GM10248 (cell line): ENCODE data around the gene PROK1.

Source experiments
- CTCF ChIA-PET: fragments of 300-600 bp; sonication (Branson Sonifier 250); formaldehyde crosslinking; extraction: SDS; loops from one replicate; lab custom pipeline; 2021; ENCODE audit warnings: antibody characterized with exemption; lab: Yijun Ruan, JAX
- POLR2A ChIA-PET: fragments of 350-650 bp; sonication (Branson Sonifier 250); formaldehyde crosslinking; extraction: SDS; loops from one replicate; lab custom pipeline; 2020; ENCODE audit warnings: antibody characterized with exemption; lab: Yijun Ruan, JAX
- DNase-seq: peaks from one replicate; pipeline ENCODE4 v3.0.0; 2012; ENCODE audit errors: extremely low spot score
- TF ChIP-seq, protein P1 (sequence below): IDR thresholded peaks from 2 replicates; pipeline ENCODE4 v1.5.1; 2012; ENCODE audit warnings: mild to moderate bottlenecking, low read depth; ENCODE audit errors: extremely low read depth, missing control alignments, control extremely low read depth

The PROK1 gene

DNA sequence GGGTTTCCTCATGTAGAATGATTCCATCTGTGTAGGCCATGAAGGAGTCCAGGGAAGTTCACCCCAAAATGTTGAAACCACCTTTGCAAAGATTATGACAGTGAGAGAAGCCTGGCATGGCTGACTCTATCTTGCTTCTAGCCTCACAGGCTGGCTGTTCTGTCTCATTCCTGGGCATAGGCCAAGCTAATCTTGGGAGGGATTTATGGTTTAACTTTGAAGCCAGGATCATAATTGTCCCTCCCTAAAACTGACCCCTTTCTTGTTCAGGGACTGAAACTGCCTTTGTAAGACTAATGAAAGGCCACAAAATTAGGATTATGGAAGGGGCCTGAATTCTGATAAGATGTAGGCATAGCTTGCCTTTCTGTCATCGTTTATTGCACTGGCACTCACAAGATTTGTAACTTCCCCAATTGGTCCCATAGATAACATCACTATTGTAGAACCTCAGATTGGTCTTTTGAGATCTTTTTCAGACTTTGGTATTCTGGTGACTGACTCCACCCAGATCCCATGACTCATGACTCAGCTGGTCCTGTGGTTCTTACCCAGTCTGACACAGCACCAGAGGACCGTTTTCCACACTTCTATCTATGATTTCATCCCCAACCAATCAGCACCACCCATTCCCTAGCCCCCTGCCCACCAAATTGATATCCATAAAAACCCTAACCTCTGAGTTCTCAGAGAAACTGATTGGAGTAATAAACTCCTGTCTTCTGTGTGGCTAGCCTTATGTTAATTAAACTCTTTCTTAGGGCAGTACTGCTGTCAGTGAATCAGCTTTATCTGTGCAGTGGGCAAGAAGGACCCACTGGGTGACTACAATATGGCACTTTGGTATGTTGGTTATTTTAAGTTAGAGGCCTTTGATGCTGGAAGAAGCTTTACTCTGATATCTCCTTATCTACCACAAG, 29.8 kb upstream of the PROK1 start:
- TF ChIP-seq, protein P1, sequence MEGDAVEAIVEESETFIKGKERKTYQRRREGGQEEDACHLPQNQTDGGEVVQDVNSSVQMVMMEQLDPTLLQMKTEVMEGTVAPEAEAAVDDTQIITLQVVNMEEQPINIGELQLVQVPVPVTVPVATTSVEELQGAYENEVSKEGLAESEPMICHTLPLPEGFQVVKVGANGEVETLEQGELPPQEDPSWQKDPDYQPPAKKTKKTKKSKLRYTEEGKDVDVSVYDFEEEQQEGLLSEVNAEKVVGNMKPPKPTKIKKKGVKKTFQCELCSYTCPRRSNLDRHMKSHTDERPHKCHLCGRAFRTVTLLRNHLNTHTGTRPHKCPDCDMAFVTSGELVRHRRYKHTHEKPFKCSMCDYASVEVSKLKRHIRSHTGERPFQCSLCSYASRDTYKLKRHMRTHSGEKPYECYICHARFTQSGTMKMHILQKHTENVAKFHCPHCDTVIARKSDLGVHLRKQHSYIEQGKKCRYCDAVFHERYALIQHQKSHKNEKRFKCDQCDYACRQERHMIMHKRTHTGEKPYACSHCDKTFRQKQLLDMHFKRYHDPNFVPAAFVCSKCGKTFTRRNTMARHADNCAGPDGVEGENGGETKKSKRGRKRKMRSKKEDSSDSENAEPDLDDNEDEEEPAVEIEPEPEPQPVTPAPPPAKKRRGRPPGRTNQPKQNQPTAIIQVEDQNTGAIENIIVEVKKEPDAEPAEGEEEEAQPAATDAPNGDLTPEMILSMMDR = no peak
- no peak for DNase-seq
- ChIA-PET CTCF (interaction anchor here (1.3 to 5.3 kb wide), 4 partner anchors 8 to 82 kb away, joined by 4 to 34 read pairs (median 11); partner anchors contain the start of gene RBM15), POLR2A (no interaction called here)

GRCh38 chr1:110424699-110425611, 26.0 kb upstream of the PROK1 start:
- ChIA-PET POLR2A (interaction anchor here (0.5 kb wide), 1 partner anchor 25 kb away, joined by 11 read pairs; no protein-coding TSS in a partner anchor), CTCF (interaction anchor here (1.5 to 1.8 kb wide), 2 partner anchors 13 to 36 kb away, joined by 4 to 5 read pairs; no protein-coding TSS in a partner anchor)
- TF ChIP-seq, protein P1 = no peak
- DNase-seq = no peak

GRCh38 chr1:110425612-110426152, 25.3 kb upstream of the PROK1 start:
- DNase-seq = no peak
- TF ChIP-seq, protein P1 = no peak
- CTCF ChIA-PET = interaction anchor here (1.5 to 1.8 kb wide), 2 partner anchors 14 to 35 kb away, joined by 4 to 5 read pairs; no protein-coding TSS in a partner anchor
- POLR2A ChIA-PET = interaction anchor here (0.5 kb wide), 1 partner anchor 26 kb away, joined by 11 read pairs; no protein-coding TSS in a partner anchor

DNA sequence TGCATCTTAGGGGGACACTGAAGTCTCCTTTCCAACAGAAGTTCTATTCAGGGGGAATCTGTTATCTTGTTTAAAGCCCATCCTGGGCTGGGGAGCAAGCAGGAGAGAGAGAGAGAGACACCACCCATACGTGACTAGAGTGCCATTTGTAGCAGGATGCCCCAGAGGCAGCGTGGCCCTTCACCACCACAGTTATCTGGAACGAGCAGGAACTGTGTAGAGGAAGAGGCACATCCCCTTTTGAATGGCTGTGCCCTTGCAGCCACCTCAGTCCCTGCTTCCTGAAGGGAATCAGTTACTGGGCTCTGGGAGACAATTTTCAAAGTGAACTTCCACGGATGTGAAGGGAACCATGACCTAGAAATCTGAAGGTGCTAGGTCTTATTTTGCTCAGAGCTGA, 24.1 kb upstream of the PROK1 start:
- DNase-seq = no peak
- TF ChIP-seq, protein P1 = no peak
- ChIA-PET POLR2A (no interaction called here), CTCF (interaction anchor here (1.8 to 2.0 kb wide), 2 partner anchors 14 to 15 kb away, joined by 5 to 12 read pairs; no protein-coding TSS in a partner anchor)

- POLR2A ChIA-PET = no interaction called here
- TF ChIP-seq, protein P1 = no peak
- no peak for DNase-seq
- CTCF ChIA-PET = interaction anchor here (1.2 to 3.0 kb wide), 9 partner anchors 8 to 31 kb away, joined by 3 to 14 read pairs (median 5); no protein-coding TSS in a partner anchor
Measured at GRCh38 chr1:110428946-110429345, 22.0 kb upstream of the PROK1 start.
